DND-41 (cell line): ENCODE data around the gene DHH.

Experiments
- EZH2 ChIP-seq: IDR thresholded peaks from 3 replicates; pipeline ENCODE4 v1.6.1; 2012; ENCODE audit warnings: borderline replicate concordance, low read depth, mild to moderate bottlenecking, moderate library complexity, low read length, inconsistent platforms; ENCODE audit not compliant: severe bottlenecking
- TF ChIP-seq, protein P1 (sequence below): IDR thresholded peaks from 2 replicates; pipeline ENCODE4 v1.5.1; 2012; ENCODE audit warnings: borderline replicate concordance, low read length, moderate library complexity, mild to moderate bottlenecking; ENCODE audit not compliant: poor library complexity, severe bottlenecking; ENCODE audit errors: extremely low read depth

DNA sequence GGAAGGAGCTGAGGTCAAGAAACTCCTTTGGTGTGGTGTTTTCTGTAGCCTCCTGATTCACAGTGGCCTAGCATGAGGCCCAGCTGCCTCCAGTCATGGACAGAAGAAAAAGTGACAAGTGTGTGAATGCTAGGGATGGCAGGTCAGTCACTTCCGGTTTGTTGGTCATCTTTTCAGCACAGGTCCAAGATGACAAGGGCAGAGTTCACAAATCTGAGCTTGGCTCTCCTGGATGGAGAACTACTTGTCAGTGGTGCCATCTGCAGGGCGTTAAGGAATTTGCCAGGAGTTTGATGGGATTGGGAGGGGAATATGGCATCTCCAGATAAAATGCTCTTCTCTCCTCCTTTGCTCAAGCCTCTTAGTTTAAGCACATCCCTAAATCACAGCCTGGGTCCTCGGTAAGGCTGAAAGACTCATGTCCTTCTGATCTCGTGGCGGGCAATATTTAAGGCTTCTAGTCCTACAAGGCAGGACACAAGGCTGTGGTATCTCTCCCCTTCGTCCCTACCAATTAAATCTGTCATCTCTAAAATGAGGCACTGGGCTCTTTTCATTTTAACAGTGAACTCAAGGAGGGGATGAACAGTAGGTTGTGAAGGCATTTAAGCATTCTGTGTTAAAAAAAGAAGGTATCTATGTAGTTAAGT, 26.6 kb upstream of the DHH start:
- TF ChIP-seq, protein P1, sequence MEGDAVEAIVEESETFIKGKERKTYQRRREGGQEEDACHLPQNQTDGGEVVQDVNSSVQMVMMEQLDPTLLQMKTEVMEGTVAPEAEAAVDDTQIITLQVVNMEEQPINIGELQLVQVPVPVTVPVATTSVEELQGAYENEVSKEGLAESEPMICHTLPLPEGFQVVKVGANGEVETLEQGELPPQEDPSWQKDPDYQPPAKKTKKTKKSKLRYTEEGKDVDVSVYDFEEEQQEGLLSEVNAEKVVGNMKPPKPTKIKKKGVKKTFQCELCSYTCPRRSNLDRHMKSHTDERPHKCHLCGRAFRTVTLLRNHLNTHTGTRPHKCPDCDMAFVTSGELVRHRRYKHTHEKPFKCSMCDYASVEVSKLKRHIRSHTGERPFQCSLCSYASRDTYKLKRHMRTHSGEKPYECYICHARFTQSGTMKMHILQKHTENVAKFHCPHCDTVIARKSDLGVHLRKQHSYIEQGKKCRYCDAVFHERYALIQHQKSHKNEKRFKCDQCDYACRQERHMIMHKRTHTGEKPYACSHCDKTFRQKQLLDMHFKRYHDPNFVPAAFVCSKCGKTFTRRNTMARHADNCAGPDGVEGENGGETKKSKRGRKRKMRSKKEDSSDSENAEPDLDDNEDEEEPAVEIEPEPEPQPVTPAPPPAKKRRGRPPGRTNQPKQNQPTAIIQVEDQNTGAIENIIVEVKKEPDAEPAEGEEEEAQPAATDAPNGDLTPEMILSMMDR, result peak; percentile 59
- TF ChIP-seq EZH2, result no peak
